NCI-H2171 treated with DMSO at 0.1 percent for 48 hours (cell line): ENCODE measurements around the gene SHC4.

Experiments used
- DNase-seq: peaks from one replicate; lab custom pipeline; 2025; lab: John Stamatoyannopoulos, UW

The SHC4 gene

GRCh38 chr15:48850648-48851047 is 113.1 kb downstream of the SHC4 start:
- peak; percentile 89 for DNase-seq

GRCh38 chr15:48845123-48845522 is 118.6 kb downstream of the SHC4 start:
- DNase-seq, result no peak

GRCh38 chr15:48842501-48842900 is 121.2 kb downstream of the SHC4 start:
- peak; percentile 92 for DNase-seq

GRCh38 chr15:48834756-48835155 is 129.0 kb downstream of the SHC4 start:
- no peak for DNase-seq

GRCh38 chr15:48833526-48834239 is 130.0 kb downstream of the SHC4 start:
- DNase-seq, result no peak

GRCh38 chr15:48832648-48833047 is 131.1 kb downstream of the SHC4 start:
- no peak for DNase-seq

- DNase-seq, result no peak
These were observed 134.8 kb downstream of the SHC4 start for GRCh38 chr15:48828906-48829305.

- no peak for DNase-seq
These were observed 135.2 kb downstream of the SHC4 start for GRCh38 chr15:48828471-48828870.

GRCh38 chr15:48825075-48825474 is 138.6 kb downstream of the SHC4 start:
- DNase-seq, result no peak

GRCh38 chr15:48823706-48824105 is 140.0 kb downstream of the SHC4 start:
- DNase-seq, result no peak

- no peak for DNase-seq
These were observed 140.5 kb downstream of the SHC4 start for GRCh38 chr15:48823237-48823636.

GRCh38 chr15:48814286-48814685 is 149.4 kb downstream of the SHC4 start:
- no peak for DNase-seq

- DNase-seq, result no peak
These were observed 152.3 kb downstream of the SHC4 start for GRCh38 chr15:48811325-48811958.

GRCh38 chr15:48810414-48811324 is 153.1 kb downstream of the SHC4 start, which contains the start of gene CEP152:
TSS of gene CEP152 (minus strand) at chr15:48811069. CDS start at chr15:48805649, 5,420 bp downstream.
- peak; percentile 100 for DNase-seq

- DNase-seq, result peak; percentile 24
These were observed 157.6 kb downstream of the SHC4 start for GRCh38 chr15:48806151-48806550.

- DNase-seq, result no peak
These were observed 158.1 kb downstream of the SHC4 start for GRCh38 chr15:48805591-48805990.

GRCh38 chr15:48803877-48804276 is 159.8 kb downstream of the SHC4 start:
- DNase-seq, result no peak

GRCh38 chr15:48802867-48803266 is 160.9 kb downstream of the SHC4 start:
- no peak for DNase-seq

GRCh38 chr15:48802257-48802656 is 161.5 kb downstream of the SHC4 start:
- DNase-seq, result no peak

- peak; percentile 19 for DNase-seq
These were observed 162.8 kb downstream of the SHC4 start for GRCh38 chr15:48800811-48801455.

- DNase-seq, result no peak
These were observed 163.5 kb downstream of the SHC4 start for GRCh38 chr15:48800245-48800644.

- peak; percentile 97 for DNase-seq
These were observed 165.4 kb downstream of the SHC4 start for GRCh38 chr15:48798319-48798718.
